Mononuclear cell (primary cell): ENCODE results near the gene CBL. TPM values are rescaled to one million over a fixed set of nuclear protein-coding genes. Genes with fewer than 3 reads are reported as not detected.

Experiments
- H3K27me3 ChIP-seq: 2 replicates; pipeline ENCODE4 v1.6.0; 2011; ENCODE audit warnings: low read length, control low read depth; ENCODE audit not compliant: insufficient read depth
- H3K4me1 ChIP-seq: 2 replicates; pipeline ENCODE4 v1.5.1; 2011; ENCODE audit warnings: mild to moderate bottlenecking, low read length, control low read depth; ENCODE audit not compliant: insufficient read depth
- H3K4me3 ChIP-seq: 2 replicates; pipeline ENCODE4 v1.5.1; 2011; ENCODE audit warnings: mild to moderate bottlenecking, low read length, moderate library complexity
- H3K9me3 ChIP-seq: 2 replicates; pipeline ENCODE4 v1.5.1; 2011; ENCODE audit warnings: low read depth, mild to moderate bottlenecking, control low read depth, low read length
- total RNA-seq: library from RNA; depleted of rRNA; stranded (reverse); fragments of >200 nt; gene quantifications from one replicate; pipeline ENCODE4 v1.2.3, GENCODE V29; 2012

The CBL gene
- total RNA-seq, 1 donor = 16.0 TPM

GRCh38 chr11:119315131-119316015 lies 109.2 kb downstream of the CBL start:
- Histone ChIP-seq H3K27me3 (peaks cover 46% of the 10 kb centered on the region), H3K4me3 (no peak overlapping the region), H3K4me1 (peaks cover 23% of the 10 kb centered on the region), H3K9me3 (no peaks in the 10 kb centered on the region)

- no peak overlapping the region for H3K4me3 ChIP-seq
- H3K9me3 ChIP-seq = no peaks in the 10 kb centered on the region
- H3K27me3 ChIP-seq = peaks cover 46% of the 10 kb centered on the region
- peaks cover 31% of the 10 kb centered on the region for H3K4me1 ChIP-seq
These were observed 110.0 kb downstream of the CBL start for GRCh38 chr11:119316016-119316728.

DNA sequence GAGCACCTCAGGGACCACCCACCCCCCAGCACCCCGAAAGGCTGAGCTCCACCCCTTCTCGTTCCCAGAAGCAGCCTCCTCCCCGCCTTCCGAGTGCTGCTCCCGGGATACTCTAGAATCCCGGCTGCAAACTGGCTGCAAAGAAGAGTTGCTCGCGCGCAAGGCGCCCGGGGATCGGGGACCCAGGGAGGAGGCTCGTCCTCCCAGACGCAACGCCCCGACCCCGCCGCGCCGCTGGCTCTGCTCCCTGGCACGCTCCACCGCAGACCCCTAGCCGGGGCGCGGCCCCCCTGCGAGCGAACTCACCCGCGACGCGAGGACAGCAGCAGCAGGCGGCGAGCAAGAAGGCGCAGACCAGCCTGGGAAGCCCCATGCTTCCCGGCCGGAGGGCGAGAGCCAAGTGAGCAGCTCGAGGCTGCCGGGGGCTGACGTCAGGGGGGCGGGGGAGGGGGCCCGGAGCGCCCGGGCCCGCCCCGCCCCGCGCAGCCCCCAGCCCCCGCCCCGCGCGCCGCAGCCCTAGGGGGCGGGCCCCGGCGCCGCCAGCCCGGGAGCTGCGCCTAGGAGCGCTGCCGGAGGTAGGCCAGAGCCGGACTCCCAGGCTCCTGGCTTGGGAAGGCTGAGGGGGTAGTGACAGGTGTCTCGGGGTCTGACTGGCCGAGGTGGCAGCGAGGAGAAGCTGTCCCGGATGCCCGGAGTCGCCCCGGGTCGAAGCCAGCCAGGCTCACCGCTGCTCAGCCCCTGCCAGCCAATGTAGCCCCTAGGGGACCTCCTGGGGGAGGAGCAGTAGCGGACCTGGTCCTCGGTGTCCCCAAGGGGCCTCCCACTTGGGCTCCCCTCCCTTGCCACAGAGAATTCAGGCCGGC lies 110.8 kb downstream of the CBL start, which contains the start of gene MCAM:
Gene MCAM (minus strand): TSS at position 402 of the 863 bp plus-strand sequence. CDS start 29 bp downstream, at position 373.
- peaks cover 39% of the 10 kb centered on the region for H3K4me1 ChIP-seq
- H3K27me3 ChIP-seq = peaks cover 46% of the 10 kb centered on the region
- no peaks in the 10 kb centered on the region for H3K9me3 ChIP-seq
- H3K4me3 ChIP-seq = no peak within 1 kb of the TSS

- H3K9me3 ChIP-seq = no peaks in the 10 kb centered on the region
- H3K4me3 ChIP-seq = no peak overlapping the region
- H3K27me3 ChIP-seq = peaks cover 46% of the 10 kb centered on the region
- H3K4me1 ChIP-seq = peaks cover 41% of the 10 kb centered on the region
These were observed 111.6 kb downstream of the CBL start for GRCh38 chr11:119317592-119318239.

DNA sequence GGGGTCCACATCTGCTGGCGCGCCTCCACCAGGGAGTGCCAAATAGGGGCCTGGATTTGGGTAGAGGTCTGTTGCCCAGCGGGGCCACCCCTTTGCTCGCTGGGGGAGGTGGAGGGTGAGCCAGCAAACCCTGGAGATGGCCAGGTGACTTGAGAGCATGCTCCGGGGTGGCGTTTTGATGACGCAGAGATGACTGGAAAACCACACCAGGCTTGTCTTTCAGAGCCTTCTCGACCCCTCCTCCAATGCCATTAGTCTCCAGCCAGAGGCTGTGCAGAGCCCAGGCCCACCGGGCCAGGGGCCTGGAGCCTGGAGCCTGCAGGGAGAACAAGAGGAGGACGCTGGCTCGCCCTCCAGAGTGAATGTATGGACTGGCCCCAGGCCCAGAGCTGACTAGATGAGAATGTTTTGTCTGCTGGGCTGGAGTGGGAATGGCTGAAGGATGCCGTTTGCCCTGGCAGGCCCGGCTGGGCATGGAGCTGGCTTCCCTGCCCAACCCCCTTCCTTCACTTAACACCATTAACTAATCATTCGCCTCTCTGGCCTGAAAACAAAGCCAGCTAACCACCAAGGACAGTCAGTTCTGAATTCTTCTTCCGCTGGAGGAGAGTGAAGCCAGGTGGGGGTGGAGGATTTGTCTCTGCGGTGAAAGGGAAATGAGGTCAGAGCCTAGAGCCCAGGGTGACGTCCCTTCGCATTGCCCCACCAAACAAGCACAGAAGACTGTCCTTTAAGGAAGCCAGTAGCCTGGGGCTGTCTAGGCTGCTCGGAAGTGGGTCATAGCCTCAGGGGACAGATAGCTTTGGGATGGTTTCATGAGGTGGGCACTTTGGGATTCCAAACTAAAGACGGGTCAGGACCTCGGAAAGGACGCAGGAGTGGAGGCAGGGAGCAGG lies 112.3 kb downstream of the CBL start:
- H3K27me3 ChIP-seq = peaks cover 46% of the 10 kb centered on the region
- no peaks in the 10 kb centered on the region for H3K9me3 ChIP-seq
- H3K4me1 ChIP-seq = peaks cover 41% of the 10 kb centered on the region
- H3K4me3 ChIP-seq = no peak overlapping the region

- peaks cover 44% of the 10 kb centered on the region for H3K27me3 ChIP-seq
- no peaks in the 10 kb centered on the region for H3K9me3 ChIP-seq
These were observed 113.1 kb downstream of the CBL start for GRCh38 chr11:119319136-119319699.

GRCh38 chr11:119319700-119320239 lies 113.6 kb downstream of the CBL start:
- Histone ChIP-seq H3K27me3 (peaks cover 39% of the 10 kb centered on the region), H3K4me1 (peaks cover 39% of the 10 kb centered on the region), H3K4me3 (no peak overlapping the region), H3K9me3 (no peaks in the 10 kb centered on the region)

More at GRCh38 chr11:119319136-119319699, 113.1 kb downstream of the CBL start:
- Histone ChIP-seq H3K4me1 (peaks cover 41% of the 10 kb centered on the region), H3K4me3 (no peak overlapping the region)

GRCh38 chr11:119320240-119320775 lies 114.2 kb downstream of the CBL start:
- Histone ChIP-seq H3K4me1 (peaks cover 33% of the 10 kb centered on the region), H3K9me3 (no peaks in the 10 kb centered on the region), H3K4me3 (no peak overlapping the region), H3K27me3 (peaks cover 33% of the 10 kb centered on the region)

DNA sequence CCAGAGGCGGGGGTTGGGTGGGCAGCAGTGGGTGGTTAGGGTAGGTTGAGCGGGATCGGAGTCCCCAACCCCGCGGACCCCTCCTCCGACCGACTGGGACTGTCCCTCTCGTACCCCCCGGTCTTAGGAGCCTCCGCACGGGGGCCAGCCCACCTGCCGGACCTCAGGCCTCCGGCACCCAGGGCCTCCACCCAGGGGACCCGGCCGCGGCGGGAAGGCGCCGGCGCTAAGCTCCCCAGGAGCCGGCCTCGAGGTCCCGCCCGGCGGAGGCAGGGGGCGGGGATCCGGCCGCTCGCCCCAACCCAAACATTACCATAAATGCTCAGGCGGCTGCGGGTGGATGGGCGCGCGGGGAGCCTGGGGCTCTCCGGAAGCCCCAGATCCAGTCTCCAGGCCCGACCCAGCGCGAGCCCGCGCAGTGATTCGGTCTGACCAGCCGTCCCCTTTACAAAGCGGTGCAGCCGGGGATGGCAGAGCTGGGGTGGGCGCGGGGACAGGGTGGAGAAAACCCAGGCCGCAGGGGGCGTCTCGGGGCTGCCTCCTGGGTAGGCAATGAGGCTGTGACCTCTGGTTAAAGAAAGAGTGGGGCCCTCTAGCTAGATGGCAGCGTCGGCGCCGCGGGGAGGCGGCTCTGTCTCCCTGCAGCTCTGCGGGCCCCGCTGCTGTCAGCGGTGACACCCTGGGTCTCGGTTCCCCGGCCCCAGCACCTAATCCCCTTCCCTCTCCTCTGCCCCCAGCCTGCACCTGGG lies 114.8 kb downstream of the CBL start:
- Histone ChIP-seq H3K4me3 (peak overlapping the region; percentile 38), H3K27me3 (peaks cover 27% of the 10 kb centered on the region), H3K4me1 (peaks cover 27% of the 10 kb centered on the region), H3K9me3 (no peaks in the 10 kb centered on the region)

GRCh38 chr11:119322360-119322739 lies 116.2 kb downstream of the CBL start:
- no peak overlapping the region for H3K4me3 ChIP-seq
- H3K4me1 ChIP-seq = peaks cover 18% of the 10 kb centered on the region
- H3K27me3 ChIP-seq = peaks cover 17% of the 10 kb centered on the region
- no peaks in the 10 kb centered on the region for H3K9me3 ChIP-seq

DNA sequence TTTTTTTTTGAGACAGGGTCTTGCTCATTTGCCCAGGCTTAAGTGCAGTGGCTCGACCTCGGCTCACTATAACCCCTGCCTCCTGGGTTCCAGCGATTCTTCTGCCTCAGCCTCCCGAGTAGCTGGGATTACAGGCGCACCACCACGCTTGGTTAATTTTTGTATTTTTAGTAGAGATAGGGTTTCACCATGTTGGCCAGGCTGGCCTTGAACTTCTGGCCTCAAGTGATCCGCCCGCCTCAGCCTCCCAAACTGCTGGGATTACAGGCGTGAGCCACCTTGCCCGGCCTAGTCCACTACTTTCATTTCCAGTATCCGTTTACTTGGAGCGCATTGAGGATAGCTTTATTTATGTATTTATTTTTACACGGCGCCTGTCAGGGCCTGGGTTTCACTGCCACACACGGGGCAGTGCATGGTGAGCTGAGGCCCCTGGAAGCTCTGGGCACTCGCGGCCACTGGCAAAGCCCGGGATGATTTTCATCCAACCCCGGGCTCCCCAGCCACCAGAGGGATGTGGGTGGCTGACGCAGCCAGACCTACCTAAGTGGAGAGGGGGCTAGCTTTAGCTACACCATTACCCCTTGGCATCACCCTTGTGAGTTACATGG lies 116.9 kb downstream of the CBL start:
- Histone ChIP-seq H3K4me3 (no peak overlapping the region), H3K4me1 (peaks cover 18% of the 10 kb centered on the region), H3K27me3 (peaks cover 10% of the 10 kb centered on the region), H3K9me3 (no peaks in the 10 kb centered on the region)

DNA sequence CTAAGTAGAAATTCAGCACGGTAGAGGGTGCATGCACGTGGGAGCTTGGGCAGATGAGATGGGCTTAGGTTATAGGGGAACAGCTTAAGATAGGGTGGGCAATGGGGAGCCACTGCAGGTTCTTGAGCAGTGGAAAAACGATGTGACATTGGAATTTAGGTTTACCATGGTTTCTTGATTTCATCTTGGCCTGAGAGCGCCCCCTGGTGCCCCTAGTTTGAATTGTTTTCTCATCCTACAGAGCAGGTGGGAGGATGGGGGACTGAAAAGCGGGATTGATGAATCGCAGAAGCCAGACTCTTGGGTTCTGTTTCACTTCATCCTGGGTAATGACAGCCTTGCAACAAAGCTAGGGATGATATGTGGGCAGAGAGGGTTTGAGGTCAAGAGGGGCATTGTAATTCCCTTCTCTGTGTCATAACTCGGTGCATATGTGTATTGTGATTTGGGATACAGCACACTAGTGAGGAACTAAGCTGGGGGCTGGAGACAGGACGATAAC lies 117.4 kb downstream of the CBL start:
- Histone ChIP-seq H3K4me1 (peaks cover 18% of the 10 kb centered on the region), H3K27me3 (peaks cover 7% of the 10 kb centered on the region), H3K4me3 (no peak overlapping the region), H3K9me3 (no peaks in the 10 kb centered on the region)
